Gastroesophageal sphincter (tissue), 3 donors: ENCODE data around the gene CNOT11.

ENCODE experiments used
- CTCF ChIP-seq, 4 experiments: fragments of 200-600 bp in 2 of 4; fragments of 450-650 bp in 2 of 4; sonication (generic) in 1 of 4; IDR thresholded peaks; one replicate each; pipeline ENCODE4 v1.5.1; 2017 to 2019; ENCODE audit warnings: antibody characterized with exemption in 4 of 4, mild to moderate bottlenecking in 2 of 4, moderate library complexity in 2 of 4
- EP300 ChIP-seq: sonication (generic); formaldehyde crosslinking; IDR thresholded peaks from one replicate; pipeline ENCODE4 v1.6.1; 2017; ENCODE audit warnings: antibody characterized with exemption, mild to moderate bottlenecking
- POLR2AphosphoS5 ChIP-seq: sonication (generic); formaldehyde crosslinking; IDR thresholded peaks from one replicate; pipeline ENCODE4 v1.6.1; 2017; ENCODE audit warnings: antibody characterized with exemption

DNA sequence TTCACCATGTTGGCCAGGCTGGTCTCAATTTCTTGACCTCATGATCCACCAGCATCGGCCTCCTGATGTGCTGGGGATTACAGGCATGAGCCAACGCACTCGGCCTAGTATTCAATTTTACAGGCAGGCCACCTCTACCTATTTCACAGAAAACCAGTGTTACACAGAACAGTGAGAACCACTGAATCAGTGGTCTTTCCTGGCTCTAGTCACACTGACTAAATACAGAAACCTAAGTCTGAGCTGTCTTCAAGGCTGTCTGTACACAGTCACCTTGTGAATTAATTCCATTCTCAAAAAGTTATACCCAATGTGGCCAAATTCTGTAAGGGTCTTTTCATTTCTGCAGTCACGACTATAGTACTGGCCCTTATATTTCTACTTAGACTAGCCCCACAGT is 52.3 kb downstream of the CNOT11 start:
- TF ChIP-seq POLR2AphosphoS5: no peak
- no peak for TF ChIP-seq CTCF (IDR thresholded peaks at IDR 0.05)
- TF ChIP-seq EP300: no peak
